C4-2B (cell line): Measurements from ENCODE around the gene CHST8.

Source experiments
- H3K27ac ChIP-seq: fragments of 450-650 bp; 2 replicates; pipeline ENCODE4 v1.5.1; 2017
- ZFX ChIP-seq: fragments of 450-650 bp; IDR thresholded peaks from 2 replicates; pipeline ENCODE4 v1.6.1; 2017
- TF ChIP-seq, protein P1 (sequence below): fragments of 450-650 bp; conservative IDR thresholded peaks from 2 replicates; pipeline ENCODE4 v1.5.1; 2017; ENCODE audit warnings: mild to moderate bottlenecking

CHST8 gene

DNA sequence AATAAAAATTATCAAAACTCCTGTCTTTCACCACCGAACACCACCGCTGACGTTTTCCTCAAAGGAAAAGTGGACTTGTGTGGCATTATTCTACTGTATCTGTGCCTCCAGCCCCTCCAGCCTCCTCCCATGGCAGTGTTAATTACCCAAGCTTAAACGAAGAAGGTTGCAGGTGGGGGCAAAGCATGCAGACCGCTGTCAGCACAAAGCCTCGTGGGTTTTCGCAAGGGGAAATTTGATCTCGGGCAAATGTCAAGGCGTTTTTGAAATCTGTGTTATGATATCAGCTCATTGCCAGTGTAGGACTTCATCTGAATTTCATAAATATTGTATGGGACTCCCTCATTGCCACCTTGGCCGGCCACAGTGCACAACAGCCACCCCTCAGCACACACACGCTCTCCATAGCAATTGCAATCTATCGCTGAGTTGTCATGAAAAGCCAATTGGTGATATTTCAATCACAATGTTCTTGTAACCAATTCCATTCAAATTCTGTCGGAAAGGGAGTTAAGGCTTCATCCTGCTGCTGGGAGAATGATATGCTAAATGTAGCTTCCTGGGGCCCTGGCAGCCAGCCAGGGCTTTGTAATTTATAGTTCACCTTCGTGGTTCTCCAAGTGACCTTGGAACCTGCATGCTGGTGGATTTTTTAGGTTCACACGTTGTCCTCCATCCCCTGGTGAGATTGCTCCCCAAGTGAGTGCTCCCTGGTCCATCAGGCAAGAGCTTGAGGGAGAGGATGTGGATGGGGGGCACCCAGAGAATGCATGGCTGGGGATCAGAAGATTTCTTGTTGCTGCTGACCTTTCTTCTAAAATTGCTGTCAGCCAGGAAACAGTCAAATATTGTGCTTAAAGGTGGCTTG lies 16.6 kb downstream of the CHST8 start:
- TF ChIP-seq, protein P1, sequence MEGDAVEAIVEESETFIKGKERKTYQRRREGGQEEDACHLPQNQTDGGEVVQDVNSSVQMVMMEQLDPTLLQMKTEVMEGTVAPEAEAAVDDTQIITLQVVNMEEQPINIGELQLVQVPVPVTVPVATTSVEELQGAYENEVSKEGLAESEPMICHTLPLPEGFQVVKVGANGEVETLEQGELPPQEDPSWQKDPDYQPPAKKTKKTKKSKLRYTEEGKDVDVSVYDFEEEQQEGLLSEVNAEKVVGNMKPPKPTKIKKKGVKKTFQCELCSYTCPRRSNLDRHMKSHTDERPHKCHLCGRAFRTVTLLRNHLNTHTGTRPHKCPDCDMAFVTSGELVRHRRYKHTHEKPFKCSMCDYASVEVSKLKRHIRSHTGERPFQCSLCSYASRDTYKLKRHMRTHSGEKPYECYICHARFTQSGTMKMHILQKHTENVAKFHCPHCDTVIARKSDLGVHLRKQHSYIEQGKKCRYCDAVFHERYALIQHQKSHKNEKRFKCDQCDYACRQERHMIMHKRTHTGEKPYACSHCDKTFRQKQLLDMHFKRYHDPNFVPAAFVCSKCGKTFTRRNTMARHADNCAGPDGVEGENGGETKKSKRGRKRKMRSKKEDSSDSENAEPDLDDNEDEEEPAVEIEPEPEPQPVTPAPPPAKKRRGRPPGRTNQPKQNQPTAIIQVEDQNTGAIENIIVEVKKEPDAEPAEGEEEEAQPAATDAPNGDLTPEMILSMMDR: no peak
- TF ChIP-seq ZFX: no peak
- H3K27ac ChIP-seq: no peak overlapping the region

DNA sequence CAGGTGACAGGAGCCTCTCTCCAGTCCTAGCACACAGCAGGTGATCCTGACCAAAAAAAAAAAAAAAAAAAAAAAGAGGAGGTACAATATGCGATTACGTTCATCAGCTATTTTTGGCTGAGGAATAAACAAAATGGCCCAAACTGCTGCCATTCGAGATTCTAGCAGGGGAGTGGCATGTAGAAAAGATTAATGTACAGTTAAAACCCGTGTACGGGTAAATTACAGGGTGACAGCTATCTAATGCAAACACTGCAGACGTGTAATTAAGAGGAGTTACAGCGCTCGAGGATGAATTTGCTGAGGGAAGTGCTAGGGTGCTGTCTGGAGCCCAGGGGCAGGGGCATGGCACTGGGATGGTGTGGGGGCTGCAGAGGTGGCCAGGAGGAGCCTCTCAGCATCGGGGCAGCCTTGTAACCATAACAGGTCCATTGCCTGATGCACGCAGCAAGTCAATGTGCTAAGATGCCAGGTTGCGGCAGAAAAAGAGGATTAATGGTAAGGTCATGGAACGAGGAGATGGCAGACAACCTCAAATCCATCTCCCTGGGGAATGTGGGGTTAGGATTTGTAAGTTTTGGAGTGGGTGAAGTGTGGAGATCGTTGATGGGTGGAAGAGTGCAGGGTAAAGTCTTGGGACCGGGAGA lies 17.4 kb downstream of the CHST8 start:
- H3K27ac ChIP-seq: no peak overlapping the region
- TF ChIP-seq ZFX: no peak
- TF ChIP-seq, protein P1: no peak

DNA sequence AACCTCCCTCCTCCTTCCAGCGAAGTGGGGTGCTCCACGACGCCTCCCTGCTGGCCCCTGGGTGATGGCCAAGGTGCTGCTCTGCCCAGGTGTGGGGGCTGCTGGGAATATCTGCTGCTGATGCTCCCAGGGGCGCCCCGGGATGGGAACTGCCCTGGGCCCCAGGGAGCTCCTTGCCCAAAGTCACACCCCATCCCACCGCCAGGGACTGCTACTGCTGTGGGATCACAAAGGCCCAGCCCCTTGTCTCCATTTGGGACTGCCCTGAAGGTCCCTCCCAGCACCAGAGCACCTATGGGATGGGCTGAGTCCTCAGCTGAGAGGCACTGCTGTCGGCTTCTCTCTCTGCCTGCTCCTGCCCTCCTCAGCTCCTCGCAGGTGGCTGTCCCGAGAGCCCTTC lies 19.0 kb downstream of the CHST8 start:
- TF ChIP-seq, protein P1: no peak
- TF ChIP-seq ZFX: no peak
- H3K27ac ChIP-seq: no peak overlapping the region

DNA sequence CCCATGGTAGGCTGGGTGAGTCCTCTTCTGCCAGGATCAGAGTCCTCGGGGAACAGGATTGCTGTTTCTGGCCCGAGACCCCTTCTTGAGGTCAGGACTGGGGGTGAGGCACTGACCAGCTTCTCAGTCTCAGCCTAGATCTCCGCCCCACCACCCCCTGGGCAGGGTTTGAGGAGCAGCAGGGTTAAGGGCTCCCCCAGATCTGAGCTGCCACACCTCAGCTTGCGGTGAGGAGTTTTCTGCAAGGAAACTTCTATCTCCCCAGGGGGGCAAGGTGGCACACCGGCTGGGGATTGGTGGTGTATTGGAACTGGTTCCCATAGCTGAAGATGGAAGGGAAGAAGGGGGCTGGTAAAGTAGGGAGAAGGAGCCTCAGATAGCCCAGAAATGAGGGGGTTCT lies 19.5 kb downstream of the CHST8 start:
- no peak overlapping the region for H3K27ac ChIP-seq
- TF ChIP-seq ZFX: no peak
- TF ChIP-seq, protein P1: no peak

DNA sequence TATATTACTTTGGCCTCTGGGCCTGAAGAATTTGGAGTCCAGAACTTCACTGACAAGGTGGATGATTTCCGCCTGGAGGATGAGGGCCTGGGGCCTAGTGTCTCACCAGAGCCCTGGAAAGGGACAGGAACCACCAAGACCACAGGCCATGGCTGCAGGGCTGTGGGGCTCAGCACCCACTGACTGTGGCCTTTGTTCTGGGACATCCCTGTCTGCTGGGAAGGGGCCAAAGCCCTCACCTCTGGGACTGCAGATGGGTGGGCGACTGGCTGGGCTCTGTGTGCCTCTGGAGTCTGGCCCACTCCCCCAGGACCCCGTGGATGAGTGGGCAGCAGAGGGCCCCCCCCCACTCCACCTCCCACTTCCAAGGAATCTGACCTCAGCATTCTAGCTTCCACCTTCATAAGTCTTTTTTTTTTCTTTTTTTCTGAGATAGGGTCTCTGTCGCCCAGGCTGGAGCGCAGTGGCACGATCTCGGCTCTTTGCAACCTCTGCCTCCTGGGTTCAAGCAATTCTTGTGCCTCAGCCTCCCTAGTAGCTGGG lies 20.3 kb downstream of the CHST8 start:
- TF ChIP-seq, protein P1: no peak
- TF ChIP-seq ZFX: no peak
- no peak overlapping the region for H3K27ac ChIP-seq

DNA sequence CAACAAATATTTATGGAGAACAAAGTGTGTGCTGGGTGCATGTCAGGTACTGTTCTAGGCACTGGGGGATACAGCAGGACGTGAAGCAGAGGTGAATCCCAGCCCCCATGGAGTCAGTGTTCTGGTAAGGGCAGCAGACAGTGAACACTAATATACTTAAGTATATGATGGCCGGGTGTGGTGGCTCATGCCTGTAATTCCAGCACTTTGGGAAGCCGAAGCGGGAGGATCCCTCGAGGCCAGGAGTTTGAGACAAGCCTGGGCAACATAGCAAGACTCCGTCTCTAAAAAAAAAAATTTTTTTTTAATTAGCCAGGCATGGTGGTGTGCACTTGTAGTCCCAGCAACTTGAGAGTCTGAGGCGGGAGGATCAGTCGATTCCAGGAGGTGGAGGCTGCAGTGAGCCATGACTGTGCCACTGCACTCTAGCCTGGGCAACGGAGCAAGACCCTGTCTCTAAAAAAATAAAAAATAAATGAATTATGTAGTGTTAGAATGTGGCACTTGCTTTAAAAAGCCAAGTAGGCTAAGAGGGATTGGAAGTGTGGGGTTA lies 22.6 kb downstream of the CHST8 start:
- H3K27ac ChIP-seq: no peak overlapping the region
- TF ChIP-seq, protein P1: no peak
- no peak for TF ChIP-seq ZFX

DNA sequence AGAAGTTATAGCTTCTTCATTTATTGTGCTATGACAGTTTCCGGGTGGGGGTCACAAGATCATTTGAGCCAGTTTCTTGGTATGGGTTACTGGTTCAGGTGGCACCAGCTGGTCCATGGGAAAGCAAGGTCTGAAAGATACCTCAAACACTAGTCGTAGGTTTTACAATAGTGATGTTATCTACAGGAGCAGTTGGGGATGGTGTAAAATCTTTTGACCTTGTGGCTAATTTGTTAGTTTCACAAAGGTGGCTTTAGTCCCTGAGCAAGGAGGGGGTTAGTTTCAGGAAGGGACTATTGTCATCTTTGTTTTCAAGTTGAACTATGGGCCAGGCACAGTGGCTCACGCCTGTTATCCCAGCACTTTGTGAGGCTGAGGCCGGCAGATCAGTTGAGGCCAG lies 24.6 kb downstream of the CHST8 start:
- no peak for TF ChIP-seq ZFX
- TF ChIP-seq, protein P1: no peak
- no peak overlapping the region for H3K27ac ChIP-seq
